Measurements from ENCODE around the gene KIAA1191.

KIAA1191 gene

GRCh38 chr5:176383961-176384360 lies 22.4 kb upstream of the KIAA1191 start:
- DNase-seq (ENCODE audit: low read depth): no peak
- no peak overlapping the region for H3K4me3 ChIP-seq (ENCODE audit: low read depth, low read length)
- no peak for TF ChIP-seq CTCF (IDR thresholded peaks at IDR 0.05; ENCODE audit: low read depth, low read length, missing control alignments)

- no peak for DNase-seq (ENCODE audit: low read depth)
- no peak overlapping the region for H3K4me3 ChIP-seq (ENCODE audit: low read depth, low read length)
- TF ChIP-seq CTCF (IDR thresholded peaks at IDR 0.05; ENCODE audit: low read depth, low read length, missing control alignments): no peak
Observed at GRCh38 chr5:176383248-176383905, 21.8 kb upstream of the KIAA1191 start.

- no peak for TF ChIP-seq CTCF (IDR thresholded peaks at IDR 0.05; ENCODE audit: low read depth, low read length, missing control alignments)
- H3K4me3 ChIP-seq (ENCODE audit: low read depth, low read length): no peak overlapping the region
- DNase-seq (ENCODE audit: low read depth): no peak
Observed at GRCh38 chr5:176382721-176383120, 21.2 kb upstream of the KIAA1191 start.

GRCh38 chr5:176381979-176382378 lies 20.4 kb upstream of the KIAA1191 start:
- TF ChIP-seq CTCF (IDR thresholded peaks at IDR 0.05; ENCODE audit: low read depth, low read length, missing control alignments): no peak
- no peak overlapping the region for H3K4me3 ChIP-seq (ENCODE audit: low read depth, low read length)
- DNase-seq (ENCODE audit: low read depth): no peak

GRCh38 chr5:176381423-176381822 lies 19.9 kb upstream of the KIAA1191 start:
- no peak for TF ChIP-seq CTCF (IDR thresholded peaks at IDR 0.05; ENCODE audit: low read depth, low read length, missing control alignments)
- no peak for DNase-seq (ENCODE audit: low read depth)
- no peak overlapping the region for H3K4me3 ChIP-seq (ENCODE audit: low read depth, low read length)

- H3K4me3 ChIP-seq (ENCODE audit: low read depth, low read length): no peak overlapping the region
- DNase-seq (ENCODE audit: low read depth): no peak
Observed at GRCh38 chr5:176379881-176380280, 18.3 kb upstream of the KIAA1191 start.

More at GRCh38 chr5:176379881-176380280, 18.3 kb upstream of the KIAA1191 start:
- TF ChIP-seq CTCF (IDR thresholded peaks at IDR 0.05; ENCODE audit: low read depth, low read length, missing control alignments): no peak
